Activated naive CD4-positive, alpha-beta T cell treated with anti-CD3 and anti-CD28 coated beads, Interleukin-2, amount 10 ng/mL, durations not matched to agents 5 hours and 36 hours (primary cell): ENCODE data around the gene ICAM4. TPM values are rescaled to one million over a fixed set of nuclear protein-coding genes. Genes with fewer than 3 reads are reported as not detected.

Experiments used
- total RNA-seq, 2 experiments: library from RNA; stranded (reverse); gene quantifications; one replicate each; pipeline ENCODE4 v1.2.3, GENCODE V29; 2021

ICAM4 gene
- total RNA-seq: 1 to 10 TPM; 3.4 to 3.9 TPM

GRCh38 chr19:10286803-10287737, at the start of gene ICAM4:
ICAM4 (plus strand) TSS chr19:10286955; CDS start chr19:10287013, 58 bp downstream.

GRCh38 chr19:10251792-10252694, 34.7 kb upstream of the ICAM4 start, which contains the start of gene MRPL4:
MRPL4 (plus strand) TSS chr19:10252214; CDS start chr19:10252254, 40 bp downstream.

GRCh38 chr19:10270616-10271394, 15.9 kb upstream of the ICAM4 start, which contains the start of gene ICAM1:
ICAM1 (plus strand) TSS chr19:10271120; CDS start chr19:10271160, 40 bp downstream.

GRCh38 chr19:10289836-10290356, 3.1 kb downstream of the ICAM4 start, which contains the start of gene ICAM5:
ICAM5 (plus strand) TSS chr19:10289952; CDS start chr19:10290044, 92 bp downstream.

GRCh38 chr19:10309423-10309822, 22.7 kb downstream of the ICAM4 start, which contains the start of gene ZGLP1:
ZGLP1 (minus strand) TSS chr19:10309815.

GRCh38 chr19:10315335-10316214, 28.8 kb downstream of the ICAM4 start, which contains the start of gene FDX2:
FDX2 (minus strand) TSS chr19:10316015; CDS start chr19:10315996, 19 bp downstream.

GRCh38 chr19:10332965-10333757, 46.4 kb downstream of the ICAM4 start, which contains the start of gene RAVER1:
RAVER1 (minus strand) TSS chr19:10333529; CDS start chr19:10333507, 22 bp downstream.

Other genes starting within 250 kb of the ICAM4 start
- 10 to 100 TPM; 68.9 to 71.2 TPM for gene SHFL, start 200.6 kb upstream of the ICAM4 start, total RNA-seq
- 1 to 10 TPM; 1.8 to 2.3 TPM for gene ANGPTL6, start 184.3 kb upstream of the ICAM4 start, total RNA-seq
- gene PPAN, start 180.6 kb upstream of the ICAM4 start, total RNA-seq: 10 to 100 TPM; 91.9 TPM
- 10 to 100 TPM; 38.7 to 40.5 TPM for gene P2RY11, start 175.3 kb upstream of the ICAM4 start, total RNA-seq
- 100 to 1,000 TPM; 259 to 263 TPM for gene EIF3G, start 167.1 kb upstream of the ICAM4 start, total RNA-seq
- gene DNMT1, start 92.0 kb upstream of the ICAM4 start, total RNA-seq: 100 to 1,000 TPM; 295 to 301 TPM
- 1 to 10 TPM; 5.2 to 5.8 TPM for gene S1PR2, start 55.6 kb upstream of the ICAM4 start, total RNA-seq
- gene MRPL4, start 34.7 kb upstream of the ICAM4 start, total RNA-seq: 10 to 100 TPM; 49.3 to 53.4 TPM
- gene ICAM1, start 15.8 kb upstream of the ICAM4 start, total RNA-seq: 10 to 100 TPM; 13.9 to 15.3 TPM
- under 1 TPM; 0.35 to 0.46 TPM for gene ICAM5, start 3.0 kb downstream of the ICAM4 start, total RNA-seq
- 1 to 10 TPM; 1.4 to 1.6 TPM for gene ZGLP1, start 22.9 kb downstream of the ICAM4 start, total RNA-seq
- 1 to 10 TPM; 4.0 to 5.3 TPM for gene FDX2, start 29.1 kb downstream of the ICAM4 start, total RNA-seq
- 10 to 100 TPM; 63.4 to 67.4 TPM for gene RAVER1, start 46.6 kb downstream of the ICAM4 start, total RNA-seq
- 100 to 1,000 TPM; 234 to 244 TPM for gene ICAM3, start 52.7 kb downstream of the ICAM4 start, total RNA-seq
- 100 to 1,000 TPM; 214 to 232 TPM for gene TYK2, start 93.6 kb downstream of the ICAM4 start, total RNA-seq
- gene CDC37, start 116.6 kb downstream of the ICAM4 start, total RNA-seq: 100 to 1,000 TPM; 208 to 225 TPM
- gene PDE4A, start 133.6 kb downstream of the ICAM4 start, total RNA-seq: 10 to 100 TPM; 31.7 to 32.6 TPM
- gene KEAP1, start 216.4 kb downstream of the ICAM4 start, total RNA-seq: 10 to 100 TPM; 80.0 to 81.0 TPM
- gene S1PR5, start 230.5 kb downstream of the ICAM4 start, total RNA-seq: under 1 TPM; 0.26 to 0.35 TPM